Pancreas (tissue), 10 donors: ENCODE measurements around the gene CFAP43. TPM values are rescaled to one million over a fixed set of nuclear protein-coding genes. Genes with fewer than 3 reads are reported as not detected.
"Not testable (repeated sequence)": the region's sequence is repeated elsewhere in the genome, so short reads cannot be mapped to it uniquely, and the experiment has no call there.

ENCODE experiments used
- ATAC-seq, 4 donors: fragments of 200-7000 bp; cut with Tn5 transposase; one replicate each; pipeline versions ENCODE4 v1.8.0 to v1.9.1; 2020; ENCODE audit warnings: mild to moderate bottlenecking in 4 of 4, moderate library complexity in 4 of 4
- DNase-seq, 6 donors: peaks; one replicate each; pipeline ENCODE4 v3.0.0-alpha.2; 2020
- FAIRE-seq: peaks from 2 replicates; lab custom pipeline; 2012; peaks lifted over from hg19 to GRCh38; lab: Jason Lieb, UNC
- H3K27ac ChIP-seq, 4 donors: fragments of 200-600 bp; sonication (generic); 1 replicate in 3 of 4; 2 replicates in 1 of 4; pipeline versions ENCODE4 v1.5.0 to v1.8.0; 2020
- H3K27me3 ChIP-seq, 4 donors: fragments of 200-600 bp; one replicate each; pipeline ENCODE4 v1.8.0; 2021
- H3K36me3 ChIP-seq, 3 donors: fragments of 200-600 bp; sonication (generic) in 1 of 3; one replicate each; pipeline versions ENCODE4 v1.5.0 to v1.8.0; 2020 to 2021
- H3K4me1 ChIP-seq, 3 donors: fragments of 200-600 bp; one replicate each; pipeline ENCODE4 v1.8.0; 2021
- H3K4me3 ChIP-seq, 4 donors: fragments of 200-600 bp; sonication (generic) in 2 of 4; one replicate each; pipeline versions ENCODE4 v1.5.0 to v1.8.0; 2020 to 2021
- H3K9me3 ChIP-seq, 4 donors: fragments of 200-600 bp; one replicate each; pipeline ENCODE4 v1.8.0; 2021
- CTCF ChIP-seq, 4 donors: fragments of 200-600 bp; sonication (generic) in 3 of 4; IDR thresholded peaks; one replicate each; pipeline versions ENCODE4 v1.5.0 to v1.8.0; 2021; ENCODE audit warnings: antibody characterized with exemption in 4 of 4
- WGBS, 2 donors: extraction: QIAGEN DNeasy Blood & Tissue Kit; methylation state at CpG; one replicate each; pipeline ENCODE4 v1.1.7; 2013; 5-methylcytosine and 5-hydroxymethylcytosine counted together
- intact Hi-C, 3 donors: fragments of 100-400 bp; cut with DNase I; formaldehyde crosslinking; loops; one replicate each; pipeline versions ENCODE4 v1.11.1 to v1.14.2; 2022
- polyA plus RNA-seq, 2 donors: library from polyadenylated mRNA; stranded (reverse); fragments of 200-250 nt; gene quantifications; one replicate each; pipeline ENCODE4 v1.2.3, GENCODE V29; 2013
- total RNA-seq, 6 donors: library from RNA; stranded (reverse); fragmentation: NEBNext Ultra II Directional in 4 of 6; extraction: Animal tissue kit (Norgen Biotek cat#: 25700) in 4 of 6; gene quantifications; one replicate each; pipeline versions ENCODE4 v1.2.1 to v1.2.4, GENCODE V29; 2021 to 2023
- donor health status: healthy with polysubstance abuse.
- donor health status: DM: no; HTN: no; CAD: no; lungs with moderate emphysema.
- donor health status: DM: no; HTN: no; CAD: no.
- donor health status: control.
- donor health status: control.
- donor health status: Bipolar disorder and iron deficiency.
- donor health status: DM: yes; HTN: yes; CAD: no.
- donor health status: DM: no; HTN: no; CAD: no.
- donor health status: DM: no; HTN: no; CAD: no.
- donor health status: DM: yes; HTN: yes; CAD: no.

Gene CFAP43
- total and polyA plus RNA-seq, 8 donors = 0.60 to 6.2 (median 2.0) TPM

GRCh38 chr10:104253606-104254410 lies 21.6 kb upstream of the CFAP43 start:
- no peak for ATAC-seq
- Histone ChIP-seq H3K27me3 (no peaks in the 10 kb centered on the region), H3K9me3 (no peaks in the 10 kb centered on the region), H3K27ac (peak overlapping the region; percentile 82 to 97 (median 89)), H3K4me1 (peaks cover 7 to 22% (median 15%) of the 10 kb centered on the region in 3 donors), H3K36me3 (peaks cover 0 to 3% (median 0%) of the 10 kb centered on the region in 3 donors), H3K4me3 (peak overlapping the region in 3 of 4 donors; percentile 48 to 94 (median 77))
- TF ChIP-seq CTCF (IDR thresholded peaks at IDR 0.05) = no peak
- WGBS, 2 donors = 61 to 67% methylated on average over 10 of the region's 10 CpGs
- intact Hi-C loops = no loop called here
- no peak for FAIRE-seq
- no peak for DNase-seq

GRCh38 chr10:104253106-104253505 lies 20.9 kb upstream of the CFAP43 start:
- Histone ChIP-seq H3K27ac (peak overlapping the region in 2 of 4 donors; percentile 14 to 27), H3K9me3 (no peaks in the 10 kb centered on the region), H3K36me3 (peaks cover 0 to 2% (median 0%) of the 10 kb centered on the region in 3 donors), H3K27me3 (no peaks in the 10 kb centered on the region), H3K4me1 (peaks cover 7 to 22% (median 15%) of the 10 kb centered on the region in 3 donors), H3K4me3 (no peak overlapping the region)
- DNase-seq = no peak
- TF ChIP-seq CTCF (IDR thresholded peaks at IDR 0.05) = no peak
- ATAC-seq = peak in 2 of 4 donors; percentile 5 to 16
- no peak for FAIRE-seq
- intact Hi-C loops = no loop called here
- 62 to 67% methylated on average over 2 of the region's 2 CpGs for WGBS, 2 donors

- no peaks in the 10 kb centered on the region for H3K9me3 ChIP-seq
- no peaks in the 10 kb centered on the region for H3K27me3 ChIP-seq
- peaks cover 7 to 22% (median 15%) of the 10 kb centered on the region in 3 donors for H3K4me1 ChIP-seq
- H3K27ac ChIP-seq = peak overlapping the region in 1 of 4 donors; percentile 27
- no peaks in the 10 kb centered on the region for H3K36me3 ChIP-seq
- FAIRE-seq (no peak), ATAC-seq (no peak), DNase-seq (no peak)
- TF ChIP-seq CTCF (IDR thresholded peaks at IDR 0.05) = no peak
- H3K4me3 ChIP-seq = no peak overlapping the region
- intact Hi-C loops = no loop called here
These were observed 20.2 kb upstream of the CFAP43 start for GRCh38 chr10:104252368-104252767.

- H3K9me3 ChIP-seq = no peaks in the 10 kb centered on the region
- FAIRE-seq = no peak
- H3K4me1 ChIP-seq = peaks cover 5 to 14% (median 7%) of the 10 kb centered on the region in 3 donors
- no peaks in the 10 kb centered on the region for H3K36me3 ChIP-seq
- 66 to 73% methylated on average over 6 of the region's 6 CpGs for WGBS, 2 donors
- H3K4me3 ChIP-seq = no peak overlapping the region
- H3K27me3 ChIP-seq = no peaks in the 10 kb centered on the region
- no peak for ATAC-seq
- intact Hi-C loops = no loop called here
- DNase-seq = no peak
- no peak for TF ChIP-seq CTCF (IDR thresholded peaks at IDR 0.05)
- no peak overlapping the region for H3K27ac ChIP-seq
These were observed 19.3 kb upstream of the CFAP43 start for GRCh38 chr10:104251443-104251842.

- FAIRE-seq (no peak), ATAC-seq (no peak), DNase-seq (no peak)
- no peaks in the 10 kb centered on the region for H3K27me3 ChIP-seq
- intact Hi-C loops = no loop called here
- H3K27ac ChIP-seq = no peak overlapping the region
- H3K9me3 ChIP-seq = no peaks in the 10 kb centered on the region
- no peak overlapping the region for H3K4me3 ChIP-seq
- TF ChIP-seq CTCF (IDR thresholded peaks at IDR 0.05) = no peak
- WGBS, 2 donors = 19 to 31% methylated on average over 1 of the region's 1 CpG
- peaks cover 0 to 9% (median 2%) of the 10 kb centered on the region in 3 donors for H3K4me1 ChIP-seq
- no peaks in the 10 kb centered on the region for H3K36me3 ChIP-seq
These were observed 18.2 kb upstream of the CFAP43 start for GRCh38 chr10:104250371-104250770.

- FAIRE-seq, ATAC-seq, H3K4me1 ChIP-seq, H3K36me3 ChIP-seq, intact Hi-C loops, DNase-seq, H3K4me3 ChIP-seq, H3K27me3 ChIP-seq, H3K27ac ChIP-seq, H3K9me3 ChIP-seq: not testable (repeated sequence)
- 71 to 79% methylated on average over 11 of the region's 11 CpGs for WGBS, 2 donors
These were observed 16.8 kb upstream of the CFAP43 start for GRCh38 chr10:104248931-104249330.
